Heart right ventricle (tissue), 16 donors: ENCODE data around the gene ITGAD. TPM values are rescaled to one million over a fixed set of nuclear protein-coding genes. Genes with fewer than 3 reads are reported as not detected.

Experiments
- ATAC-seq, 8 donors: fragments of 200-7000 bp; cut with Tn5 transposase; one replicate each; pipeline ENCODE4 v1.9.1; 2020; ENCODE audit warnings: mild to moderate bottlenecking in 8 of 8, moderate library complexity in 8 of 8, moderate number of reproducible peaks in 1 of 8
- DNase-seq, 2 donors: peaks; one replicate each; pipeline ENCODE4 v3.0.0-alpha.2; 2020
- H3K27ac ChIP-seq, 10 donors: fragments of 200-600 bp; sonication (generic) in 2 of 10; one replicate each; pipeline versions ENCODE4 v1.5.0 to v1.8.0; 2020 to 2022; ENCODE audit warnings: mild to moderate bottlenecking in 3 of 10
- H3K27me3 ChIP-seq, 7 donors: fragments of 200-600 bp; one replicate each; pipeline ENCODE4 v1.8.0; 2021 to 2022; ENCODE audit warnings: mild to moderate bottlenecking in 2 of 7
- H3K36me3 ChIP-seq, 9 donors: fragments of 200-600 bp; sonication (generic) in 1 of 9; one replicate each; pipeline versions ENCODE4 v1.5.0 to v1.8.0; 2020 to 2022; ENCODE audit warnings: mild to moderate bottlenecking in 2 of 9
- H3K4me1 ChIP-seq, 9 donors: fragments of 200-600 bp; sonication (generic) in 1 of 9; one replicate each; pipeline versions ENCODE4 v1.5.0 to v1.8.0; 2020 to 2022; ENCODE audit warnings: mild to moderate bottlenecking in 4 of 9
- H3K4me3 ChIP-seq, 10 donors: fragments of 200-600 bp; sonication (generic) in 2 of 10; one replicate each; pipeline versions ENCODE4 v1.5.0 to v1.8.0; 2020 to 2022; ENCODE audit warnings: mild to moderate bottlenecking in 7 of 10, moderate library complexity in 2 of 10
- H3K9me3 ChIP-seq, 11 donors: fragments of 200-600 bp in 10 of 11; sonication (generic) in 2 of 11; one replicate each; pipeline versions ENCODE4 v1.5.0 to v1.8.0; 2013 to 2022; ENCODE audit warnings: mild to moderate bottlenecking in 2 of 11, control low read depth in 1 of 11, moderate library complexity in 1 of 11
- WGBS, 2 donors: extraction: QIAGEN DNeasy Blood & Tissue Kit; methylation state at CpG; one replicate each; pipeline ENCODE4 v1.1.7; 2013; ENCODE audit warnings: inconsistent platforms in 1 of 2; 5-methylcytosine and 5-hydroxymethylcytosine counted together
- intact Hi-C, 10 donors: fragments of 100-400 bp; cut with DNase I; formaldehyde crosslinking; loops; one replicate each; pipeline versions ENCODE4 v1.11.1 to v1.14.2; 2022
- polyA plus RNA-seq, 2 donors: library from polyadenylated mRNA; stranded (reverse); fragments of 200-250 nt; gene quantifications; one replicate each; pipeline ENCODE4 v1.2.3, GENCODE V29; 2013
- total RNA-seq, 10 donors: library from RNA; stranded (reverse); fragmentation: NEBNext Ultra II Directional in 3 of 10; extraction: Animal tissue kit (Norgen Biotek cat#: 25700) in 3 of 10; gene quantifications; one replicate each; pipeline versions ENCODE4 v1.2.1 to v1.2.4, GENCODE V29; 2021 to 2023
- TF ChIP-seq, protein P1 (sequence below), 9 donors: fragments of 200-600 bp; sonication (generic) in 2 of 9; IDR thresholded peaks; one replicate each; pipeline versions ENCODE4 v1.5.0 to v1.8.0; 2021 to 2022; ENCODE audit warnings: antibody characterized with exemption in 9 of 9, mild to moderate bottlenecking in 5 of 9, moderate library complexity in 1 of 9
- donor health status: Arrhythmogenic right ventricular cardiomyopathy.
- donor health status: ischemic (EF 13 %, LVEDD 7.1; RV severe dilation, severe dysfunction).
- donor health status: healthy with polysubstance abuse.
- donor health status: DM: no; HTN: yes; CAD: no.
- donor health status: DM: no; HTN: no; CAD: no.
- donor health status: ischemic (EF 25% LVEDD 6.9; RV normal size, moderate dysfunction).
- donor health status: ischemic (EF 25% LVEDD 5.7; RV mildly dilated, moderate dysfunction).
- donor health status: healthy.
- donor health status: DM: yes; HTN: yes; CAD: no.
- donor health status: Ischemic cardiomyopathy.
- donor health status: ischemic (EF 35%, LVEDD 5.7; RV mildly dilated, moderate dysfunction).
- donor health status: nonischemic (EF 11% LVEDD 7.7; RV severe dilation, severe dysfunction).
- donor health status: DM: yes; HTN: yes; CAD: no.
- donor health status: PGD.
- donor health status: ischemic (EF 29% LVEDD 5.4; RV normal size, mild dysfunction).
- donor health status: nonischemic (EF 23%, LVEDD 6.1; RV moderate dilation, normal function).

ITGAD gene
- total and polyA plus RNA-seq, 12 donors = 0.01 to 0.39 TPM; not detected in 10

DNA sequence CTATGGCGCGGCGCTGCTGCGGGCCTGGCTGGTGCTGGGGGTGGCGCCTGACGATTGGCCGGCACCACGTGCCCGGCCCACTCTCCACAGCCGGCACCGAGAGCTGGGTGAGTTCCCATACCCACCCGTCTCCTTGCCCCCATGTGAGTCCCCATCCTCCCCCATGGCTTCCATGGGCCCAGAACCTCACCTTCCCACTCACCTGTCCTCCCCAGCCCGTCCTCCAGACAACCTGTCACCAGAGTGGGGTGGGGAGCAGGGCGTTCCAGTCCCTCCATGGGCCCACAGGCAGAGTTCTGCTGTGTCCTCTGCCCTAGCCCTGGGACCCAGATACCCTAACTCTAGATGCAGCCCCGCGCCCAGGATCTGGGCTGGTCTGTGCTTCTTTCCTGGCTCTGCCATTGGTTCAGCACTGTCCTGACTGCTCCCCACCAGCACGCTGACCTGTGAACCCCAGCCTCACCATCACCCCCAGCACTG lies 71.7 kb downstream of the ITGAD start:
- H3K36me3 ChIP-seq = peaks cover 0 to 59% (median 28%) of the 10 kb centered on the region in 9 donors
- WGBS, 2 donors = 94 to 97% methylated on average over 17 of the region's 17 CpGs
- intact Hi-C loops = loop anchor here in 3 of 10 donors (5.0 to 10.0 kb wide), 2 partner anchors 37 to 410 kb away; partner anchors contain the start of gene ZNF267 (in 2 of the 3)

GRCh38 chr16:31465788-31466370 lies 72.7 kb downstream of the ITGAD start:
- H3K27ac ChIP-seq = no peak overlapping the region
- intact Hi-C loops = loop anchor here in 2 of 10 donors (10.0 kb wide), 1 partner anchor 409 kb away; the partner anchor contains the start of gene ZNF267 (in 2 of the 2)
- H3K27me3 ChIP-seq = peaks cover 0 to under 1% (median 0%) of the 10 kb centered on the region in 7 donors
- DNase-seq (no peak), ATAC-seq (no peak)
- 92 to 96% methylated on average over 20 of the region's 20 CpGs for WGBS, 2 donors
- peaks cover 0 to 13% (median 2%) of the 10 kb centered on the region in 9 donors for H3K4me1 ChIP-seq
- no peaks in the 10 kb centered on the region for H3K9me3 ChIP-seq
- TF ChIP-seq, protein P1, sequence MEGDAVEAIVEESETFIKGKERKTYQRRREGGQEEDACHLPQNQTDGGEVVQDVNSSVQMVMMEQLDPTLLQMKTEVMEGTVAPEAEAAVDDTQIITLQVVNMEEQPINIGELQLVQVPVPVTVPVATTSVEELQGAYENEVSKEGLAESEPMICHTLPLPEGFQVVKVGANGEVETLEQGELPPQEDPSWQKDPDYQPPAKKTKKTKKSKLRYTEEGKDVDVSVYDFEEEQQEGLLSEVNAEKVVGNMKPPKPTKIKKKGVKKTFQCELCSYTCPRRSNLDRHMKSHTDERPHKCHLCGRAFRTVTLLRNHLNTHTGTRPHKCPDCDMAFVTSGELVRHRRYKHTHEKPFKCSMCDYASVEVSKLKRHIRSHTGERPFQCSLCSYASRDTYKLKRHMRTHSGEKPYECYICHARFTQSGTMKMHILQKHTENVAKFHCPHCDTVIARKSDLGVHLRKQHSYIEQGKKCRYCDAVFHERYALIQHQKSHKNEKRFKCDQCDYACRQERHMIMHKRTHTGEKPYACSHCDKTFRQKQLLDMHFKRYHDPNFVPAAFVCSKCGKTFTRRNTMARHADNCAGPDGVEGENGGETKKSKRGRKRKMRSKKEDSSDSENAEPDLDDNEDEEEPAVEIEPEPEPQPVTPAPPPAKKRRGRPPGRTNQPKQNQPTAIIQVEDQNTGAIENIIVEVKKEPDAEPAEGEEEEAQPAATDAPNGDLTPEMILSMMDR (IDR thresholded peaks at IDR 0.05) = no peak
- H3K4me3 ChIP-seq = no peak overlapping the region
- peaks cover 0 to 59% (median 28%) of the 10 kb centered on the region in 9 donors for H3K36me3 ChIP-seq

More for the DNA sequence above, 71.7 kb downstream of the ITGAD start:
- TF ChIP-seq, protein P1 (IDR thresholded peaks at IDR 0.05) = no peak
- no peak for DNase-seq
- Histone ChIP-seq H3K4me1 (peaks cover 0 to 19% (median 9%) of the 10 kb centered on the region in 9 donors), H3K27ac (no peak overlapping the region), H3K9me3 (no peaks in the 10 kb centered on the region), H3K27me3 (no peaks in the 10 kb centered on the region), H3K4me3 (no peak overlapping the region)
- ATAC-seq = no peak

GRCh38 chr16:31466381-31466841 lies 73.3 kb downstream of the ITGAD start:
- ATAC-seq = no peak
- DNase-seq = no peak

More at GRCh38 chr16:31466381-31466841, 73.3 kb downstream of the ITGAD start:
- no peak overlapping the region for H3K4me3 ChIP-seq
- H3K4me1 ChIP-seq = peaks cover 0 to 16% (median 7%) of the 10 kb centered on the region in 9 donors
- peak overlapping the region in 4 of 10 donors; percentile 20 to 65 (median 44) for H3K27ac ChIP-seq
- WGBS, 2 donors = 95 to 96% methylated on average over 18 of the region's 18 CpGs
- TF ChIP-seq, protein P1 (IDR thresholded peaks at IDR 0.05) = no peak
- H3K27me3 ChIP-seq = peaks cover 0 to 6% (median 0%) of the 10 kb centered on the region in 7 donors
- intact Hi-C loops = loop anchor here in 2 of 10 donors (10.0 kb wide), 1 partner anchor 408 kb away; the partner anchor contains the start of gene ZNF267 (in 2 of the 2)
- peaks cover 0 to 59% (median 28%) of the 10 kb centered on the region in 9 donors for H3K36me3 ChIP-seq
- H3K9me3 ChIP-seq = no peaks in the 10 kb centered on the region
